Measurements from ENCODE around the gene CLN5.
A peak's percentile ranks its signal among the peaks of the same experiment; 100 is the strongest.
"Not testable (repeated sequence)": the region's sequence is repeated elsewhere in the genome, so short reads cannot be mapped to it uniquely, and the experiment has no call there.

The CLN5 gene

GRCh38 chr13:76974618-76974975, 17.3 kb upstream of the CLN5 start:
- DNase-seq (ENCODE audit: low read depth, low spot score): no peak
- no peak overlapping the region for H3K27ac ChIP-seq

GRCh38 chr13:76975863-76976262, 16.0 kb upstream of the CLN5 start:
- peak overlapping the region; percentile 47 for H3K27ac ChIP-seq
- peak; percentile 18 for DNase-seq (ENCODE audit: low read depth, low spot score)

- H3K27ac ChIP-seq: peak overlapping the region; percentile 47
- peak; percentile 53 for DNase-seq (ENCODE audit: low read depth, low spot score)
Observed at GRCh38 chr13:76976490-76976889, 15.4 kb upstream of the CLN5 start.

- DNase-seq (ENCODE audit: low read depth, low spot score): no peak
- H3K27ac ChIP-seq: no peak overlapping the region
Observed at GRCh38 chr13:76976929-76977328, 15.0 kb upstream of the CLN5 start.

GRCh38 chr13:76980075-76980718, 11.7 kb upstream of the CLN5 start:
- H3K27ac ChIP-seq: no peak overlapping the region
- DNase-seq (ENCODE audit: low read depth, low spot score): no peak

GRCh38 chr13:76982061-76982460, 9.8 kb upstream of the CLN5 start:
- no peak for DNase-seq (ENCODE audit: low read depth, low spot score)
- no peak overlapping the region for H3K27ac ChIP-seq

- no peak for DNase-seq (ENCODE audit: low read depth, low spot score)
- H3K27ac ChIP-seq: no peak overlapping the region
Observed at GRCh38 chr13:76983676-76984075, 8.2 kb upstream of the CLN5 start.

- peak overlapping the region; percentile 78 for H3K27ac ChIP-seq
- no peak for DNase-seq (ENCODE audit: low read depth, low spot score)
Observed at GRCh38 chr13:76991432-76991795, 467 bp upstream of the CLN5 start.

- peak overlapping the region; percentile 78 for H3K27ac ChIP-seq
- no peak for DNase-seq (ENCODE audit: low read depth, low spot score)
Observed at GRCh38 chr13:76992548-76993001, 694 bp downstream of the CLN5 start.

- no peak for DNase-seq (ENCODE audit: low read depth, low spot score)
- H3K27ac ChIP-seq: peak overlapping the region; percentile 78
Observed at GRCh38 chr13:76993021-76993420, 1.1 kb downstream of the CLN5 start.

GRCh38 chr13:76993473-76993872, 1.6 kb downstream of the CLN5 start:
- DNase-seq (ENCODE audit: low read depth, low spot score): no peak
- peak overlapping the region; percentile 78 for H3K27ac ChIP-seq

GRCh38 chr13:76994281-76994680, 2.4 kb downstream of the CLN5 start:
- no peak for DNase-seq (ENCODE audit: low read depth, low spot score)
- H3K27ac ChIP-seq: peak overlapping the region; percentile 78

GRCh38 chr13:77000475-77000874, 8.6 kb downstream of the CLN5 start:
- no peak for DNase-seq (ENCODE audit: low read depth, low spot score)
- no peak overlapping the region for H3K27ac ChIP-seq

- DNase-seq (ENCODE audit: low read depth, low spot score): no peak
- no peak overlapping the region for H3K27ac ChIP-seq
Observed at GRCh38 chr13:77001540-77001939, 9.7 kb downstream of the CLN5 start.

- DNase-seq (ENCODE audit: low read depth, low spot score): no peak
- H3K27ac ChIP-seq: no peak overlapping the region
Observed at GRCh38 chr13:77001963-77002587, 10.2 kb downstream of the CLN5 start.

GRCh38 chr13:77002590-77003190, 10.8 kb downstream of the CLN5 start:
- H3K27ac ChIP-seq: no peak overlapping the region
- DNase-seq (ENCODE audit: low read depth, low spot score): no peak

- not testable (repeated sequence) for H3K27ac ChIP-seq; DNase-seq (ENCODE audit: low read depth, low spot score)
Observed at GRCh38 chr13:77008337-77008736, 16.5 kb downstream of the CLN5 start.

GRCh38 chr13:77009011-77009410, 17.1 kb downstream of the CLN5 start:
- H3K27ac ChIP-seq: no peak overlapping the region
- DNase-seq (ENCODE audit: low read depth, low spot score): no peak

- H3K27ac ChIP-seq; DNase-seq (ENCODE audit: low read depth, low spot score): not testable (repeated sequence)
Observed at GRCh38 chr13:77009719-77010118, 17.8 kb downstream of the CLN5 start.

GRCh38 chr13:77013853-77014542, 22.1 kb downstream of the CLN5 start:
- no peak for DNase-seq (ENCODE audit: low read depth, low spot score)
- no peak overlapping the region for H3K27ac ChIP-seq

Measured in epithelial cell of prostate (primary cell).